OCI-LY7 (cell line): Measurements from ENCODE around the gene ABCG4. TPM values are rescaled to one million over a fixed set of nuclear protein-coding genes. Genes with fewer than 3 reads are reported as not detected.

ENCODE experiments used
- BruUV-seq: library from RNA; stranded (reverse); fragments of 400-500 nt; replicated peaks from 2 replicates; lab custom pipeline; 2021; lab: Mats Ljungman, UMichigan
- CTCF ChIA-PET: fragments of 300-600 bp; sonication (Branson Sonifier 250); formaldehyde crosslinking; loops from one replicate; lab custom pipeline; 2022; ENCODE audit warnings: antibody characterized with exemption; ENCODE audit not compliant: unreplicated experiment; lab: Charles Lee
- POLR2A ChIA-PET: fragments of 300-600 bp; sonication (Branson Sonifier 250); formaldehyde crosslinking; loops from one replicate; lab custom pipeline; 2022; ENCODE audit warnings: antibody characterized with exemption; lab: Charles Lee
- DNase-seq: peaks from one replicate; pipeline ENCODE4 v3.0.0-alpha.2; 2015; ENCODE audit warnings: low spot score
- H2AFZ ChIP-seq: fragments of 200-600 bp; sonication (generic), shearing (Covaris generic); 2 replicates; pipeline ENCODE4 v1.6.1; 2014; ENCODE audit warnings: mild to moderate bottlenecking, antibody characterized with exemption, low read length, moderate library complexity
- H3K27ac ChIP-seq: fragments of 200-600 bp; sonication (generic); 2 replicates; pipeline ENCODE4 v1.5.1; 2014; ENCODE audit warnings: mixed run types, low read depth, mild to moderate bottlenecking, moderate library complexity, low read length, inconsistent platforms; ENCODE audit not compliant: poor library complexity, severe bottlenecking
- H3K36me3 ChIP-seq: fragments of 200-600 bp; sonication (generic); 2 replicates; pipeline ENCODE4 v1.6.1; 2014; ENCODE audit warnings: mild to moderate bottlenecking, antibody characterized with exemption, low read length, moderate library complexity, mixed read lengths; ENCODE audit not compliant: insufficient read depth
- H3K4me1 ChIP-seq: fragments of 200-600 bp; sonication (generic); 2 replicates; pipeline ENCODE4 v1.5.1; 2014; ENCODE audit warnings: mild to moderate bottlenecking, low read length; ENCODE audit not compliant: insufficient read depth, poor library complexity, severe bottlenecking
- H3K4me2 ChIP-seq: fragments of 200-600 bp; sonication (generic); 2 replicates; pipeline ENCODE4 v1.6.1; 2014; ENCODE audit warnings: mild to moderate bottlenecking, low read length
- H3K4me3 ChIP-seq: fragments of 200-600 bp; sonication (generic); 2 replicates; pipeline ENCODE4 v1.5.1; 2014; ENCODE audit warnings: mild to moderate bottlenecking, low read depth, low read length; ENCODE audit not compliant: poor library complexity, severe bottlenecking
- H3K79me2 ChIP-seq: fragments of 200-600 bp; sonication (generic); 2 replicates; pipeline ENCODE4 v1.6.1; 2016; ENCODE audit warnings: low read depth, mild to moderate bottlenecking, low read length, moderate library complexity, mixed read lengths; ENCODE audit not compliant: insufficient read depth
- H3K9me2 ChIP-seq: fragments of 200-600 bp; sonication (generic); 2 replicates; pipeline ENCODE4 v1.6.1; 2016; ENCODE audit warnings: mild to moderate bottlenecking, low read length, mixed read lengths; ENCODE audit not compliant: insufficient read depth
- H3K9me3 ChIP-seq: fragments of 200-600 bp; sonication (generic); 2 replicates; pipeline ENCODE4 v1.6.1; 2014; ENCODE audit warnings: mild to moderate bottlenecking, mixed run types, low read length, mixed read lengths
- H4K20me1 ChIP-seq: fragments of 200-600 bp; sonication (generic); 2 replicates; pipeline ENCODE4 v1.6.1; 2014; ENCODE audit warnings: mild to moderate bottlenecking, antibody characterized with exemption, low read length, moderate library complexity, mixed read lengths; ENCODE audit not compliant: insufficient read depth
- CTCF ChIP-seq: fragments of 200-600 bp; sonication (generic); conservative IDR thresholded peaks from 2 replicates; pipeline ENCODE4 v1.5.1; 2014; ENCODE audit warnings: mild to moderate bottlenecking, antibody characterized with exemption, low read length, moderate library complexity, mixed read lengths
- EZH2phosphoT487 ChIP-seq: fragments of 200-600 bp; sonication (generic); IDR thresholded peaks from 2 replicates; pipeline ENCODE4 v1.6.1; 2018; ENCODE audit warnings: low read depth, borderline replicate concordance, mild to moderate bottlenecking, mixed run types, antibody characterized with exemption, low read length, moderate library complexity, mixed read lengths
- intact Hi-C: fragments of 100-400 bp; cut with micrococcal nuclease; formaldehyde crosslinking; loops from one replicate; pipeline ENCODE4 v1.10.0; 2022; ENCODE audit not compliant: unreplicated experiment
- total RNA-seq, 2 experiments: library from RNA; depleted of rRNA in 1 of 2; stranded (reverse); fragments of >200 nt in 1 of 2; shearing (Covaris generic) in 1 of 2; gene quantifications; 2 replicates each; pipeline ENCODE4 v1.2.3, GENCODE V29; 2014 to 2022

Gene ABCG4
- total RNA-seq, 2 experiments from 2014 or later = not detected

GRCh38 chr11:119121811-119122124 lies 27.1 kb upstream of the ABCG4 start:
- Histone ChIP-seq H3K9me3 (no peaks in the 10 kb centered on the region), H3K36me3 (peaks cover 8% of the 10 kb centered on the region; the same call in 1 of the 2 replicates), H3K9me2 (no peaks in the 10 kb centered on the region), H2AFZ (peak overlapping the region; percentile 59), H3K27ac (no peak overlapping the region), H3K4me1 (peaks cover 22% of the 10 kb centered on the region), H3K4me3 (peak overlapping the region; percentile 84), H4K20me1 (no peaks in the 10 kb centered on the region), H3K79me2 (peaks cover 9% of the 10 kb centered on the region; the same call in 1 of the 2 replicates), H3K4me2 (peak overlapping the region; percentile 92)
- CTCF ChIA-PET = interaction anchor here (0.6 to 1.9 kb wide), 6 partner anchors 13 to 83 kb away, joined by 3 to 7 read pairs (median 4); no protein-coding TSS in a partner anchor
- TF ChIP-seq EZH2phosphoT487 (no peak), CTCF (no peak)
- TSS peak; percentile 68 for BruUV-seq
- POLR2A ChIA-PET = interaction anchor here (0.5 to 1.6 kb wide), 12 partner anchors 9 to 85 kb away, joined by 3 to 10 read pairs (median 4); partner anchors contain the start of genes C2CD2L and CBL
- DNase-seq = no peak
- intact Hi-C loops = loop anchor here (1.0 kb wide), 1 partner anchor 13 kb away; no protein-coding TSS in a partner anchor

GRCh38 chr11:119125821-119126220 lies 23.0 kb upstream of the ABCG4 start:
- Histone ChIP-seq H2AFZ (no peak overlapping the region), H3K27ac (no peak overlapping the region), H3K36me3 (peaks cover 14% of the 10 kb centered on the region; the same call in 1 of the 2 replicates), H4K20me1 (no peaks in the 10 kb centered on the region), H3K4me1 (peaks cover 20% of the 10 kb centered on the region), H3K79me2 (peaks cover 9% of the 10 kb centered on the region; the same call in 1 of the 2 replicates), H3K4me2 (no peak overlapping the region), H3K9me2 (no peaks in the 10 kb centered on the region), H3K9me3 (no peaks in the 10 kb centered on the region), H3K4me3 (no peak overlapping the region)
- ChIA-PET CTCF (no interaction called here), POLR2A (interaction anchor here (1.0 to 1.1 kb wide), 2 partner anchors 9 to 123 kb away, joined by 4 to 11 read pairs; no protein-coding TSS in a partner anchor)
- intact Hi-C loops = no loop called here
- no TSS peak for BruUV-seq
- no peak for DNase-seq
- TF ChIP-seq CTCF (no peak), EZH2phosphoT487 (no peak)

GRCh38 chr11:119126675-119127268 lies 22.1 kb upstream of the ABCG4 start:
- Histone ChIP-seq H3K79me2 (peaks cover 8% of the 10 kb centered on the region; the same call in 1 of the 2 replicates), H3K36me3 (peaks cover 22% of the 10 kb centered on the region; the same call in 1 of the 2 replicates), H3K27ac (peak overlapping the region; percentile 32), H3K4me3 (peak overlapping the region; percentile 7), H3K9me3 (no peaks in the 10 kb centered on the region), H3K4me2 (peak overlapping the region; percentile 52), H3K9me2 (no peaks in the 10 kb centered on the region), H2AFZ (no peak overlapping the region), H3K4me1 (peaks cover 17% of the 10 kb centered on the region), H4K20me1 (no peaks in the 10 kb centered on the region)
- CTCF ChIA-PET = interaction anchor here (0.5 kb wide), 1 partner anchor 26 kb away, joined by 3 read pairs; no protein-coding TSS in a partner anchor
- POLR2A ChIA-PET = interaction anchor here (0.7 to 1.1 kb wide), 3 partner anchors 8 to 122 kb away, joined by 4 to 11 read pairs (median 7); no protein-coding TSS in a partner anchor
- intact Hi-C loops = no loop called here
- TF ChIP-seq CTCF (no peak), EZH2phosphoT487 (no peak)
- BruUV-seq = no TSS peak
- DNase-seq = peak; percentile 53
